DMS114 treated with DMSO at 0.1 percent for 48 hours (cell line): ENCODE results near the gene MAFB.

ENCODE experiments used
- DNase-seq: peaks from one replicate; lab custom pipeline; 2025; ENCODE audit not compliant: unreplicated experiment; lab: John Stamatoyannopoulos, UW

Gene MAFB

GRCh38 chr20:40635971-40636370, 53.1 kb downstream of the MAFB start:
- no peak for DNase-seq
